COLO668 (cell line): ENCODE results near the gene STAP1.
"Not testable (repeated sequence)": the region's sequence is repeated elsewhere in the genome, so short reads cannot be mapped to it uniquely, and the experiment has no call there.

Source experiments
- DNase-seq: peaks from one replicate; lab custom pipeline; 2025; ENCODE audit not compliant: unreplicated experiment; lab: John Stamatoyannopoulos, UW

STAP1 gene

DNA sequence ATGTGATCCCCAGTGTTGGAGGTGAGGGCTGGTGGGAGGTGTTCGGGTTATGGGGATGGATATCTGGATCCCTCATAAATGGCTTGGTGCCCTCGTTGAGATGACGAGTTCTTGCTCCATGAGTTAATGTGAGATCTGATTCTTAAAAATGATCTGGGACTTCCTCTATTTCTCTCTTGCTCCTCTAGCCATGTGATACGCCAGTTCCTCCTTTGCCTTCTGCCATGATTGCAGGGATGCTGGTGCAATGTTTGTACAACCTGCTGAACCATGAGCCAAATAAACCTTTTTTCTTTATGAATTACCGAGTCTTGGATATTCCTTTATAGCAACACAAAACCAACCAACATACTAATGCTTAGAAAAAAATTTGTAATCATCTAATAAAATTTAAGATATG lies 56.6 kb downstream of the STAP1 start:
- DNase-seq, result no peak

- no peak for DNase-seq
These were observed 58.0 kb downstream of the STAP1 start for GRCh38 chr4:67616478-67616877.

- DNase-seq, result no peak
These were observed 66.4 kb downstream of the STAP1 start for GRCh38 chr4:67624939-67625338.

- DNase-seq, result no peak
These were observed 74.0 kb downstream of the STAP1 start for GRCh38 chr4:67632492-67632891.

GRCh38 chr4:67634741-67635140 lies 76.2 kb downstream of the STAP1 start:
- DNase-seq, result no peak

GRCh38 chr4:67635331-67635730 lies 76.8 kb downstream of the STAP1 start:
- no peak for DNase-seq

- not testable (repeated sequence) for DNase-seq
These were observed 78.5 kb downstream of the STAP1 start for GRCh38 chr4:67636978-67637377.

DNA sequence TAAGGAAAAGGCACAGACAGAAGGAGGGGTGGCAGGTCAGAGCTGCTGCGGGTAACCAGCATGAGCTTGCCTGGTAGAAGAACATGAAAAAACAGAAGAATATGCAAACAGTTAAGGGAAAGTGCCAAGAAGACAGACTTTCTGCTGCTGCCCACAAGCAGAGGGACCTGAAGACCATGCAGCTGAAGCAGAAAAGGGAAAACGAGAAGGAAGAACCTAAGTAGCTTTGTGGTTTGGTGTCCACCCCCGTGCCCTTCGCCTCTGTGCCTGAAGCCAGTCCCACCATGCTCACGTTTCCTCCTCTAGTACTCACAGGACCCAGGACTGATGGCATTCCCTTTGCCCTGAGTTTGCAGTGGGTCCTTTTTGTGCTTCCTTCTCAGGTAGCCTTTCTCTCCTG lies 79.6 kb downstream of the STAP1 start:
- no peak for DNase-seq

DNA sequence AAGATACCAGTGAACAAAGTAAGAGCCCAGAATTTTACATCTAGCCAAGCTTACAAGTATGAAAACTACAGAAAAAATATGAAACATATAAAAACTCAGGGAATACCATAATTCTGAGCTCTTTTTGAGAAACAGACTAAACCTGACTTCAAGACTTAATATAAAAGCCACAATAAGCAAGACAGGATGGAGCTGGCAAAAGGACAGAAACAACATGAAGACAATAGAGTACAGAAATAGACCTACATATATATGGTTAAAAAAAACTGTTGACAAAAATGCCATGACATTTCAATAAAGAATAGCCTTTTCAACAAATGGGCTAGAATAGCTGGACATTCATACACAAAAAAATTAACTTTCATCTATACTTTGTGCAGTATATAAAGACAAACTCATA lies 93.0 kb downstream of the STAP1 start:
- no peak for DNase-seq
